ENCODE data around the gene FSTL3. TPM values are rescaled to one million over a fixed set of nuclear protein-coding genes. Genes with fewer than 3 reads are reported as not detected.
A peak's percentile ranks its signal among the peaks of the same experiment; 100 is the strongest.

FSTL3 gene
- total and polyA plus RNA-seq, 10 of the 15 experiments (the other 5 are each of a cell fraction or from before 2014, with no cell fraction given) = 0.42 to 13.5 (median 3.6) TPM

GRCh38 chr19:662962-663681 lies 13.1 kb upstream of the FSTL3 start, which contains the start of gene RNF126 (continued):
- peak; percentile 15 for TF ChIP-seq BCL3 (IDR thresholded peaks at IDR 0.05; ENCODE audit: borderline replicate concordance, insufficient read depth, low read depth, low read length, poor library complexity, severe bottlenecking)
- TF ChIP-seq BHLHE40 (IDR thresholded peaks at IDR 0.05; ENCODE audit: borderline replicate concordance in 1 of 2, low read depth in 2 of 2, low read length in 1 of 2) = peak; percentile 86 to 97; a peak in 3 of 4 replicates
- TF ChIP-seq STAT1 (conservative IDR thresholded peaks at IDR 0.05) = 0 out of 2 replicates have a peak, but pooled peaks have one; percentile 57
- TF ChIP-seq LARP7 (IDR thresholded peaks at IDR 0.05) = peak; percentile 88
- TF ChIP-seq E2F8 (IDR thresholded peaks at IDR 0.05; ENCODE audit: low read depth, partially characterized antibody) = no peak
- TF ChIP-seq ZBTB33 (IDR thresholded peaks at IDR 0.05) = peak; percentile 70
- no peak for TF ChIP-seq CEBPB (IDR thresholded peaks at IDR 0.05; ENCODE audit: borderline replicate concordance in 1 of 2, low read depth in 2 of 2, low read length in 2 of 2)
- TF ChIP-seq ZBTB11 (CRISPR knock-in tag; IDR thresholded peaks at IDR 0.05) = no peak
- peak; percentile 78 for TF ChIP-seq SMARCA5 (IDR thresholded peaks at IDR 0.05)
- no peak for TF ChIP-seq ATF2 (IDR thresholded peaks at IDR 0.05; ENCODE audit: low read length)
- no peak; the same call in 1 of the 2 replicates for TF ChIP-seq ELK1 (IDR thresholded peaks at IDR 0.05; ENCODE audit: low read depth, low read length)
- no peak for TF ChIP-seq HSF1 (IDR thresholded peaks at IDR 0.05; ENCODE audit: low read depth, low read length)
- TF ChIP-seq WRNIP1 (IDR thresholded peaks at IDR 0.05; ENCODE audit: borderline replicate concordance, low read depth, low read length) = no peak

Measured in GM12878 (cell line).